Spleen (tissue), 7 donors: ENCODE measurements around the gene ACVR1C.

Experiments
- CTCF ChIP-seq, 11 experiments: fragments of 200-600 bp in 7 of 11; fragments of 450-650 bp in 4 of 11; sonication (generic) in 4 of 11; IDR thresholded peaks in 8 of 11; conservative IDR thresholded peaks in 3 of 11; 1 replicate in 7 of 11; 2 replicates in 4 of 11; pipeline versions ENCODE4 v1.4.0 to v1.8.0; 2016 to 2021; ENCODE audit warnings: antibody characterized with exemption in 11 of 11, inconsistent platforms in 4 of 11, mild to moderate bottlenecking in 1 of 11
- POLR2A ChIP-seq, 3 donors: fragments of 450-650 bp; IDR thresholded peaks; one replicate each; pipeline ENCODE4 v1.5.1; 2017; ENCODE audit warnings: antibody characterized with exemption in 3 of 3, mild to moderate bottlenecking in 1 of 3
- POLR2AphosphoS5 ChIP-seq, 3 donors: sonication (generic); formaldehyde crosslinking; IDR thresholded peaks; one replicate each; pipeline ENCODE4 v1.5.1; 2017; ENCODE audit warnings: antibody characterized with exemption in 3 of 3
- donor health status: DM: no; HTN: no; CAD: no; lungs with moderate emphysema.
- donor health status: DM: no; HTN: no; CAD: no.
- donor health status: DM: no; HTN: no; CAD: no.

GRCh38 chr2:157657101-157657500 is 28.4 kb upstream of the ACVR1C start:
- TF ChIP-seq CTCF (IDR thresholded peaks at IDR 0.05 in 8 of 11, conservative IDR thresholded peaks at IDR 0.05 in 3 of 11) (no peak), POLR2A (IDR thresholded peaks at IDR 0.05) (no peak), POLR2AphosphoS5 (IDR thresholded peaks at IDR 0.05) (no peak)
